ENCODE results near the gene ZACN. TPM values are rescaled to one million over a fixed set of nuclear protein-coding genes. Genes with fewer than 3 reads are reported as not detected.

ZACN gene
- total RNA-seq, 1 donor from 2014 or later, result not detected

DNA sequence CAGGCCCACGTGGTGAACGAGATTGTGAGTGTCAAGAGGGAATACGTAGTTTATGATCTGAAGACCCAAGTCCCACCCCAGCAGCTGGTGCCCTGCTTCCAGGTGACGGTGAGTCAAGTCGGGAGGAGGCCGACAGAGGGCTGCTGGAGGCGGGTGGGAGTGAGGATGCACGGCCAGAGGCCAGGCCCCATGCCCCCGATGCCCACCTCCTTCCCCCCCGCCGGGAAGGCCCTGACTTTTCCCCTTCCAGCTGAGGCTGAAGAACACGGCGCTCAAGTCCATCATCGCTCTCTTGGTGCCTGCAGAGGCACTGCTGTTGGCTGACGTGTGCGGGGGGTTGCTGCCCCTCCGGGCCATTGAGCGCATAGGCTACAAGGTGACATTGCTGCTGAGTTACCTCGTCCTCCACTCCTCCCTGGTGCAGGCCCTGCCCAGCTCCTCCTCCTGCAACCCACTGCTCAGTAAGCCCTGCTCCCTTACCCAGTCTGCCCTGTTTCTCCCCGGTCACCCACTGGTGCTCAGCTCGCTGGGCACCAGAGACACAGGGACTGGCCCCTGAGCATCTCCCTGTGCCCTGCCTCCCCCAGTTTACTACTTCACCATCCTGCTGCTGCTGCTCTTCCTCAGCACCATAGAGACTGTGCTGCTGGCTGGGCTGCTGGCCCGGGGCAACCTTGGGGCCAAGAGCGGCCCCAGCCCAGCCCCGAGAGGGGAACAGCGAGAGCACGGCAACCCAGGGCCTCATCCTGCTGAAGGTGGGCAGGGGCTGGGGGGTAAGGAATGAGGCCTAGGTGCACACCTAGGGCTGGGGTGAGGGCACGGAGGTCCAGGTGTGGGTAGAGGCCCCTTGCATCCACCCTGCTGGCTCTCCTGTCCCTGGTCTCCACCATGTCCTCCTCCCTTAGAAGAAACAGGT lies 2.6 kb downstream of the ZACN start:
- no peak for DNase-seq (ENCODE audit: low read depth in 2 of 2)

DNA sequence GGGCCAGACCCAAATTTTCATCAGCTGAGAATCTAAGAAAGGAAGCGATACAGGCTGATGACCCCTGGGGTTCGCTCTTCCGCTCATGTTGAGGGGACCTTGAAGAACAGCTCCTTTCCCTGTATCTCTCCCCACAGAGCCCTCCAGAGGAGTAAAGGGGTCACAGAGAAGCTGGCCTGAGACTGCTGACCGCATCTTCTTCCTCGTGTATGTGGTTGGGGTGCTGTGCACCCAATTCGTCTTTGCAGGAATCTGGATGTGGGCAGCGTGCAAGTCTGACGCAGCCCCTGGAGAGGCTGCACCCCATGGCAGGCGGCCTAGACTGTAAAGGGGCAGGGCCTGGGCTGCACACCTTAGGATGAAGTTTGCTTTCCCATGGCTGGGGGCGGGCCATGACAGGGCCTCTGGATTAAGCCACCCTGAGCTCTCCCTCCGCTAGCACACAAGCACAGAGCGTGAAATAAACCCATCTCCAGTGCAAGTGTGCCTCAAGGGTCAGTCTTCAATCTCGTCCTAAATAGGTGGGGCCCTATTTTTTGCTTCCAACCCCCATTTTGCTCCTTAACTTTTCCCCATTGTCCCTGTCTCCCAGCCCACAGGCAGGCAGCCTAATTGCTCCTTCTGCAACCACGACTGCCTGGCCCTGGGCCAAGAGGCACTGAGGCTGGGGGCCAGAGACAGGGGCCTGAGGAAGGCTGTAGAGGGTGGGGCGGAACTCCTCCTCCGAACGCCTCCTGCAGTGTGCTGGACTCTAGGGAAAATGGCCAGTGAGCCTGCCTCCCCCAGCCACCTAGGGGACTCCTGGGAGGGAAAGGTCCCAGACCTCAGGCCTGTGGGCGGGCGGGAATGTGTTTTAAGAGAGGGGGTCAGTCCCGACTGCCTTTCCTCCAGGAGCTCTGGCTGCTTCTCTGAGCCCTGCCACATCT lies 3.6 kb downstream of the ZACN start:
- DNase-seq (ENCODE audit: low read depth in 2 of 2), result no peak

DNA sequence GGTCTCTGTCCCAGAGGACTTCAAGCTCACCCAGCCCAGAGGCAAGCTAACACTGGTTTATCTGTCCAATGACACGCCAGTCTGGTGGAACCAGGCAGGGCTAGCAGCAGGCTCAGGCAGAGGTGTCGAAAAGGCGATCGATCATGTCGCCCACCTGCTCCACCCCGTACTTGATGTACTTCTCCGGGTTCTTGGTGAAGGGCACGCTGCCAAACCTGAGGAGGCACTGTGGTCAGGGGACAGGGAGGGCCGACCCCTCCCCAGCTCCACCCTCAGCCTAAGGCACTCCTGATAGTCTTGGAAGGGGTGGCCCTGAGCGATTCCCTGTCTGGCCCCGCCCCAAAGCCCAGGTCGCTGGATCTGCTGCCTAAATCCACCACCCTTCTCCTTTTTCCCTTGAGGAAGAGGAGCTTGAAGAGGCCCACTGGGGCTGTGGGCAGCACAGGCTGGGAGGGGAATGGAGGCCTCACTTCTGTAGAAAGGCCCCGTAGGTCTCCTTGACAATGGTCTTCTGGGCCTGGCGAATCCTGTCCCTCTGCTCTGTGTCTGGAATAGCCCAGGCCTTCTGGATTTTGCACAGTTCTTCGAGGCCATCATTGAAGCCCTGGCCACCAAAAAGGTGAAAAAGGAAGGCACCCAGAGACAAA lies 4.7 kb downstream of the ZACN start:
- no peak for DNase-seq (ENCODE audit: low read depth in 2 of 2)

GRCh38 chr17:76085066-76085730 lies 6.2 kb downstream of the ZACN start:
- DNase-seq (ENCODE audit: low read depth in 2 of 2), result no peak

GRCh38 chr17:76085731-76086366 lies 6.9 kb downstream of the ZACN start:
- DNase-seq (ENCODE audit: low read depth in 2 of 2), result no peak

DNA sequence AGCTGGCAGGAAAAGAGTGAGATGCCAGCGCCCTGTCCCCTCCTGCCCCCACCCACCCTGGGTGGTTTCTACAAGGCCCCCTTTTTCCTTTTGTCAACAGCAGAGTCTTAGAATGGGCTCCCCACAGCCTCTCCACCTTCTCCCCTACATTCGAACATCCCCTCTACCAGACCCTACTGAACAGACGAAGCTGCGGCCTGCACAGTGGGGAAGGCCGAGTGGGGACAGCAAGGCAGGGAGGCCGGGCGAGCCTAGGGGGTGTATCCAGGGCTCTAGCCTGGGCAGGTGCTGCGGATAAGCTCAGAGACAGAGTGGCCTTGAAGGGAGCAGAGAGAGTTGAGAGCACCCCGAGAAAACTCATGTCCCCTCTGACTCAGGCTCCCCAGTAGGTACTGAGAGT lies 7.4 kb downstream of the ZACN start:
- no peak for DNase-seq (ENCODE audit: low read depth in 2 of 2)

GRCh38 chr17:76087531-76087930 lies 8.5 kb downstream of the ZACN start:
- DNase-seq (ENCODE audit: low read depth in 2 of 2), result no peak

- no peak for DNase-seq (ENCODE audit: low read depth in 2 of 2)
These were observed 9.3 kb downstream of the ZACN start for GRCh38 chr17:76088041-76088867.

DNA sequence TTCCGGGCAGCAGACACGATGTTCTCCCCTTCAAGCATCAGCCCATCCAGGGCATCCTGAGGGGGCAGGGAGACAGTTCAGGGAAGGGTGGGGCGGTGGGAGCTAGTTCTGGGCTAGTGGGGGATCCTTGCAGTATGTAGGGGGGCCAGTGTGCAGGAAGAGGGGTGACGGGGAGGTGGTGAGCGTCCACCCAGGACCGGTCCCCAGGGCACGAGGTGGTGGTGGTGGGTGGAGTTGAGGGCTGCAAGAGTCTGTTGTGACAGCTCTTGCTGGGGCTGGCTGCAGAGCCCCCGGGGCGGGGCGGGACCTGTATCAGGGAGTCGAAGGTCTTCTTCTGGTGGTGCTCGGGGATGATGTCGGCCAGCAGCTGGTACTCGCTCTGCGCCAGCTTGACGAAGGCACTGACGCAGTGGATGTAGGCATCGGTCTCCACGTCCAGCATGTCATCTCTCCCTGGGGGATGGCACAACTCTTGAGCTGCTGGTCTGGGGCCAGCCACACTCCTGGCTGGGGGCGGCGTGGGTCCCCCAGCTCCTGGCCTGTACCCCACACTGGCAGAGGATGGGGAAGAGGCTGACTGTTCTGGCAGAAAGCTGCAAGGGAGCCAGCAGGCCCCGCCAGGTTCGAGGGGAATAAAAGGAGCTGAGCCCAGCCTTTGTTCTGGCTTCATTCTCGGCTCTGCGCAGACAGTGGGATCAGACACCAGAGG lies 10.0 kb downstream of the ZACN start:
- no peak for DNase-seq (ENCODE audit: low read depth in 2 of 2)

- DNase-seq (ENCODE audit: low read depth in 2 of 2), result no peak
These were observed 10.9 kb downstream of the ZACN start for GRCh38 chr17:76089680-76090516.

GRCh38 chr17:76090517-76091129 lies 11.6 kb downstream of the ZACN start:
- no peak for DNase-seq (ENCODE audit: low read depth in 2 of 2)

GRCh38 chr17:76091526-76092286 lies 12.7 kb downstream of the ZACN start:
- peak in 1 of 2 donors; percentile 42 for DNase-seq (ENCODE audit: low read depth in 2 of 2)

- no peak for DNase-seq (ENCODE audit: low read depth in 2 of 2)
These were observed 13.8 kb downstream of the ZACN start for GRCh38 chr17:76092526-76093413.

GRCh38 chr17:76094046-76094445 lies 15.1 kb downstream of the ZACN start:
- DNase-seq (ENCODE audit: low read depth in 2 of 2), result no peak

DNA sequence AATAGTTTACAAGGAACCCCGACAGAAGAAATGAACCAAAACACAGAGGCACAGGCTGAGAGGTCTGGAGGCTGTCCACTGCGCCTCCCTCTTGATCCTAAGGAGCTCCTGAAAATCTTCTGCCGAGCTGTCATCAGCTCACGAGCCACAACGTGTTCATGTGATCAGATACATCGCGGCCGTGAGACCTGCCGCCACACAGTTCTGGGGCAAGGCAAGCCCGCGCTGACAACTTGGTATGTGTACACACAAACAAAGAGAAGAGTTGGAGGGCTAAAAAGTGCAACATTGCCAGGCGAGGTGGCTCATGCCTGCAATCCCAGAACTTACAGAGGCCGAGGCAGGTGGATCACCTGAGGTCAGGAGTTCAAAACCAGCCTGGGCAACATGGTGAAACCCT lies 17.0 kb downstream of the ZACN start:
- no peak for DNase-seq (ENCODE audit: low read depth in 2 of 2)

- DNase-seq (ENCODE audit: low read depth in 2 of 2), result no peak
These were observed 18.8 kb downstream of the ZACN start for GRCh38 chr17:76097716-76098295.

Measured in dermis microvascular lymphatic vessel endothelial cell (primary cell).